ENCODE data around the gene HEATR1.
"Not testable (repeated sequence)": the region's sequence is repeated elsewhere in the genome, so short reads cannot be mapped to it uniquely, and the experiment has no call there.

HEATR1 gene, protein sequence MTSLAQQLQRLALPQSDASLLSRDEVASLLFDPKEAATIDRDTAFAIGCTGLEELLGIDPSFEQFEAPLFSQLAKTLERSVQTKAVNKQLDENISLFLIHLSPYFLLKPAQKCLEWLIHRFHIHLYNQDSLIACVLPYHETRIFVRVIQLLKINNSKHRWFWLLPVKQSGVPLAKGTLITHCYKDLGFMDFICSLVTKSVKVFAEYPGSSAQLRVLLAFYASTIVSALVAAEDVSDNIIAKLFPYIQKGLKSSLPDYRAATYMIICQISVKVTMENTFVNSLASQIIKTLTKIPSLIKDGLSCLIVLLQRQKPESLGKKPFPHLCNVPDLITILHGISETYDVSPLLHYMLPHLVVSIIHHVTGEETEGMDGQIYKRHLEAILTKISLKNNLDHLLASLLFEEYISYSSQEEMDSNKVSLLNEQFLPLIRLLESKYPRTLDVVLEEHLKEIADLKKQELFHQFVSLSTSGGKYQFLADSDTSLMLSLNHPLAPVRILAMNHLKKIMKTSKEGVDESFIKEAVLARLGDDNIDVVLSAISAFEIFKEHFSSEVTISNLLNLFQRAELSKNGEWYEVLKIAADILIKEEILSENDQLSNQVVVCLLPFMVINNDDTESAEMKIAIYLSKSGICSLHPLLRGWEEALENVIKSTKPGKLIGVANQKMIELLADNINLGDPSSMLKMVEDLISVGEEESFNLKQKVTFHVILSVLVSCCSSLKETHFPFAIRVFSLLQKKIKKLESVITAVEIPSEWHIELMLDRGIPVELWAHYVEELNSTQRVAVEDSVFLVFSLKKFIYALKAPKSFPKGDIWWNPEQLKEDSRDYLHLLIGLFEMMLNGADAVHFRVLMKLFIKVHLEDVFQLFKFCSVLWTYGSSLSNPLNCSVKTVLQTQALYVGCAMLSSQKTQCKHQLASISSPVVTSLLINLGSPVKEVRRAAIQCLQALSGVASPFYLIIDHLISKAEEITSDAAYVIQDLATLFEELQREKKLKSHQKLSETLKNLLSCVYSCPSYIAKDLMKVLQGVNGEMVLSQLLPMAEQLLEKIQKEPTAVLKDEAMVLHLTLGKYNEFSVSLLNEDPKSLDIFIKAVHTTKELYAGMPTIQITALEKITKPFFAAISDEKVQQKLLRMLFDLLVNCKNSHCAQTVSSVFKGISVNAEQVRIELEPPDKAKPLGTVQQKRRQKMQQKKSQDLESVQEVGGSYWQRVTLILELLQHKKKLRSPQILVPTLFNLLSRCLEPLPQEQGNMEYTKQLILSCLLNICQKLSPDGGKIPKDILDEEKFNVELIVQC (N-terminal part only)

DNA sequence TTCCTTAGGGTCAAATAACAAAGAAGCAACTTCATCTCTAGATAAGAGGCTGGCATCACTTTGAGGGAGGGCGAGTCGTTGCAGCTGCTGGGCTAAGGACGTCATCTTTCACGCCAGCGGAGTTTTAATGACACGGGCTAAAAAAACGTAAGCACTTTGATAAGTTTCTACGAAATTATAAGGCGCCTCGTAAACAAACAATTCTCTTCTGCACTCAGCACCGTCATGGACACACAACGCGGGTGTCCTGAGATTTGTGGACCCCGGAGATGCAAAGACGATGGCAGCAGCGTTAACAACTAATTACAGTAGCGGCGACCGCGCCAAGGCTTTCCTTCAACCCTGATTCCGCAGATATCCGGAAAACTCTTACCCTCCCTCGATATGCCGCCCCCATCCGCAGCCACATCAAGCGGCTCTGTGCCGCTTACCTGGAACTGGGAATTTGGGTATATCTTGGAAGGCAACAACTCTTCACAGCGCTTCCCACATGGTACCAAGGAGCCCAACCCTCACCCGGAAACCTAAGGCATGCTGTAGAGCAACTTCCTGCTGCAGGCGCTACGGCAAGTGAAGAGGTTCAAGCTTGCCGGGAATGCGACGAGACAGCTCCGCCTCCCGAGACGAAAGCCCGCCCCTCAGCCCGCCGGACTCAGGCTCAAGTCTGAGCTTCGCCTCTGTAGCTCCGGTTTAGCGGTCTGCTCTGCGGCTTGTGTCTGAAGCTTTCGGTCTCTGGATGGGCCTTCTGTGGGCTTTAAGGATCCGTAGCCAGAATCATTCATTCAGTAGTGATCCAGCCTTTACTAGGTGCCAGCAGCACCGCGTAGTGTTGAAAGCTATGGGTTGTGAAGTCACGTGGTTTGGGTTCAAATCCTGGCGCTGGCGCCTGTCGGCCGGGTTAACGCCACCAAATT, at the start of gene HEATR1:
HEATR1 (minus strand) TSS at position 526 of the 914 bp plus-strand sequence; CDS start at position 105, 421 bp downstream.
- DNase-seq, result peak; percentile 87

DNA sequence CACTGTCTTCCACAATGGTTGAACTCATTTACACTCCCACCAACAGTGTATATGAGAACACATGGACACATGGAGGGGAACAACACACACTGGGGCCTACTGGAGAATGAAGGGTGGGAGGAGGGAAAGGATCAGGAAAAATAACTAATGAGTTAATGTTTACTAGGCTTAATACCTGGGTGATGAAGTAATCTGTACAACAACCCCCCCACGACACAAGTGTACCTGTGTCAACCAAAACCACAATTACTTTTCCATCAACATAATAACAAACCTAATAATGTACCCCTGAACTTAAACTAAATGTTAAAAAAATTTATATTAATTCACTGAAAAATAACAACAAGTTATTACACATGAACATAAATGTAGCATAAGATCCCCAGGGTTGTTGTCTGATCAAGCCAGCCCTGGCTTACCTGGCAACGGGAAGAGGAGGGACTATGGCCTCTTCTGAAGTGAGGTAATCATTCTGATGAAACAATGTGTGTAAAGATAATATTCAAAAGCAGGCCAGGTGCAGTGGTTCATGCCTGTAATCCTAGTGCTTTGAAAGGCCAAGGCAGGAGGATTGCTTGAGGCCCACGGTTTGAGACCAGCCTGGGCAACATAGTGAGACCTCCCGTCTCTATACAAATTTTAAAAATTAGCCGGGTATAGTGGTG, 40.8 kb upstream of the HEATR1 start:
- DNase-seq, result no peak

DNA sequence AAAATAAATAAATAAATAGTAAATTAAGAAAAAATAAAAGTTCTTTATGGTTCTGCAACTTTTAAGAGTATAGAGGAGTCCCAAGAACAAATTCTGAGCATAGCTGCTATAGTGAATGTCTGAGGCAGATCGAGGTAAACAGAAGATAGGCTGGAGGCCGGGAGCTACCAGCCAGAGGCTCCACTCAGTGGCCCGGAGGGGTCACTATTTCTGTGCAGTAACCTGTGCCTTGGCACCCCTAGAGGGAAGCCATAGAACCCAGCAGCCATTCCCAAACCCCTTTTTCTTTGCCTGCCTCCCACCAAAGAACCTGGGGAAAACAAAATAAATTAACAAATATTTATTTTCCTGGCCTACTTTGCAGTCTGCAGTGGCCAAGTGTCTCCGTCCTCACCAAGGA, 38.4 kb upstream of the HEATR1 start:
- no peak for DNase-seq

DNA sequence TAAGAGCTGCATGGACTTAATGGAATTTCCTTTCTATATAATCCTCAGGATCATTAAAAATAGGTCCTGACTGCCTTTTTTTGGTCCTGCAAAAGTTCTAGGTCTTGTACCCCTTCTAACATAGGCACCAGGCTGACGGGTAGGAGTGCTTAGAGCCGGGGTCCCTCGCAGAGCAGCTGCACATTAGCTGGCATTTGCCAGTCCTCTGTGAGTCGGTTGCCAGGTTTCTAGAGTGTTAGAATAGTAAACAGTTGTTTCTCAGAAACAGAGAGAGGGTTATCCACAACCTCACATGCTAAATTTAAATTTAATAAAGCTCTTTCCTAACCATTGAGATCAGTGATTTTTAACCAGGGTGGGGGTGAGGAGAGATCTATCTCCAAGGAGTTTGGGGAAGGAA, 35.4 kb upstream of the HEATR1 start:
- no peak for DNase-seq

DNA sequence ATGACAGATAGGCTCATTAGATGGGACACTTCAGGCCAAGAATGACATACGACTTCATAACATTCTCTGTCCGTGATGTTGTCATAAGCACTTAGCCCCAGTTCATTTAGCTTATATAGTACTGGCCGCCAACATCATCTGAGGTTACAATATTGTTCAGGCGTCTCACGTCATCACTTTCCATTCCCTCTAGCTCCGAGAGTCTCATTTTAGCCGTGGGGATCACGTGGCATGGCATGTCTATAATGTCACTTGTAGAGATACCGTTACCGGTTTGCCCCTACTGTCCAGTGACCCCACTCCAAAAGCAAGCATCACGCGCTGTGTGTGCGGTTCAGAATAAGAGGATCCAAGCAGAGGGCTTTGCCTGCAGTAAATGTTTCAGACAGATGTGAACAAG, 34.6 kb upstream of the HEATR1 start:
- DNase-seq, result no peak

DNA sequence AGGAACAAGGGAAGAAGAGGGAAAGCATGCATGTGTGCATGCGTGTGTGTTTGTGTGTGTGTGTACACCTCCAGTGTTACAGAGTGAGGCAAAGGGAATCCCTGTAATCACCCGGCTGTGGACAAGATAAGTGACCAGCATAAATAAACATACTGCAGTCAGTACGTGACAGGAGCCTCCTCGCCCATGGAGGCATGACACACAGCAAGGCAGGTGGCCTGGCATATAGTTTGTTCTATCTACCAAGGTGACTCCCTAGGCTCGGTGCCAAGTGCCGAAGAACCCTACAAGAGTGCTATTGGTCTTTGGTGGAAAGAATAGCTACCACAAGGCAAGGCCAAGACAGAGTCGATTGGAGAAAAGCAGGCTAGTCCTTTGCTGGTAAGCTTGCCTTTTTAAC, 31.7 kb upstream of the HEATR1 start:
- DNase-seq, result no peak

DNA sequence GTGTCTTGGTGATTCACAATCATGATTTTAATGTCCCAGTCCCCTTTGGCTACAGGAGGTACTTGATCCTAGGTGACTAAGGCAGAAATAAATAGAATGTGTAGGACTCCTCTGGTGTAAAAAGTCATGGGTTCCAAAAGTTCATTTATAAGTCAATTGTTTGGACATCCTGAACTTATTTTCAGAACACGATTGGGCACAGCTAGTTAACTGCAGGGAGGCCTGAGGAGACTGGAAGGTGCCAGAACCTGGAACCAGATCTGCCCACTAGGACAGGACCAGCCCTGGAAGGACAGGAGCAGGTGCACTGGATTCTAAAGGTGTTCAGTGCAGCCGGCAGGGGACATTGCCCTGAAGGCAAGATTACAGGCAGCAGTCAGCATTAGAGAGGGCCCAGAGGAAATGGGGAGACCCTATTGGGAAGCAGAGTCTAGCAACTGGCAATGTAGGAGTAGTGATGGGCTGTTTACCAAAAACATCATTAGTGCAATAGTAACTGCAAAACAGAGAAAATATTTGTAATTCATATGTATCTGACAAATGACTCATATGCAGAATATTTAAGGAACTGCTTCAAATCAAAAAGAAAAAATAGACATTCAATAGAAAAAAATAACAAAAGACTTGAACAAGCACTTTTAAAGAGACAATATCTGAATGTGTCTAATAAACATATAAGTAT, 23.6 kb upstream of the HEATR1 start:
- no peak for DNase-seq

DNA sequence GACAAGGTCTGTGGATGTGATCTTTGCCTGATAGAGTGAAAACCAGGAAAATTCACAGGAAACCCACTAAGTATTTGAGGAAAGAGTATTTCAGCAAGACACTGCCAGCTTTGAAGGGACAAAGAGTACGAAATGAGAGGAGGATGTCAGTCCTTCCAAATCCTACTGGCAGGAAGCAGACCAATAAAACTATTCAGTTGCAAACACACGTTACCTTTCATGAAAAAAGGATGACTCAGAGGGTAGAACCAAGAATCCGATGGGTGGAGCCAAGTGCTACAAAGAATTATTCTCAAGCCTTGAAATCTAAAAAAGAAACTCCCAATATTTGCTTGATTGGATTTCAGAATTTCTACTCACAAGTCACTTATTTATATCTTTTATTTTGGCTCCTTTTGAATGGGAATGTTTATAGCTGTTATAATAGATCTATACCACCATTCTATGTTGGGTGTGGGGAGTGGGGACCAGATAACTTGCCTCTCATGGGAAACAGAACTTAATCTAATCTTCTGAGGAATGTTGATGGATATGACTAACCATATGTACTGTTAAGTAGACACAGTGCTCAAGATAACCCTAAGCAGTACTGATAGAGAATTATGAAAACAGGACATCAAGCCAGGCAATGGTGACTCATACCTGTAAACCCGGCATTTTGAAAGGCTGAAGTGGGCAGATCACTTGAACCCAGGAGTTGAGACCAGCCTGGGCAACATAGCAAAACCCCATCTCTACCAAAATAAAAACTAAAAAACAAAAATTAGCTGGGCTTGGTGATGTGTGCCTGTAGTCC, 19.3 kb upstream of the HEATR1 start:
- no peak for DNase-seq

DNA sequence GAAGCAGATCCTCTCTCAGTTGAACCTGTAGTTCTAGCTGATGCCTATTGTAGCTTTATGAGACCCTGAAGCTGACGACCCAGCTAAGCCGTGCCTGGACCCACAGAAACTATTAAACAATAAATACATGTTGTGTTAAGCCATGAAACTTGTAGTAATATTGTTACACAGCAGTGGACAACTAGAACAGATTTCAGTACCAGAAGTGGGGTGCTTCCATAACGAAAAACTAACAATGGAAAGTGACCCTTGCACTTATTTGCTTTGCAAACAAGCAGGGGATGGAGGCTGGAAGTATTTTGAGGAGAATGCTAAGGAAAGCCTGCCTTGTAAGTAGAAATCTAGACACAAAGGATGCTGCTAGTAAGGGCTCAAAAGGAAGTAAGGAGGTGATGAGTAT, 18.1 kb upstream of the HEATR1 start:
- DNase-seq, result no peak

DNA sequence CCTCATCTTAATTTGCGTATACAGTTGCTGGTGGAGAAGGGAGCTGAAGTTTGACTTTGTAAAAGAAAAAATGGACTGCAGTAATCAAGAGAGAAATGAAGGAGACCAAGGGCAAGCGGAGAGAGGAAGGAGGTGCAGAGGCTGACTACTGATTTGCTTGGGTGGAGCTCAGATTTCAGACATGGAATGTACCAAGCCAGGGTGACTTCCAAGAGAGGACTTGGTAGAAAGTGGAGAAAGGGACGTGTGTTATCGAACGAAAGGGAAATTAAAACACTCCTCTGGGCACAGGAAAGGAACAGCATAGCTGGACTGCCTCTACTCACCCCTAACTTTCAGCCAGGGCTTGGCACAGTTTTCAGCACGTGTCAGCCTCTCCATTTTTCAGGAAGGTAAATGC, 15.1 kb upstream of the HEATR1 start:
- DNase-seq, result no peak

DNA sequence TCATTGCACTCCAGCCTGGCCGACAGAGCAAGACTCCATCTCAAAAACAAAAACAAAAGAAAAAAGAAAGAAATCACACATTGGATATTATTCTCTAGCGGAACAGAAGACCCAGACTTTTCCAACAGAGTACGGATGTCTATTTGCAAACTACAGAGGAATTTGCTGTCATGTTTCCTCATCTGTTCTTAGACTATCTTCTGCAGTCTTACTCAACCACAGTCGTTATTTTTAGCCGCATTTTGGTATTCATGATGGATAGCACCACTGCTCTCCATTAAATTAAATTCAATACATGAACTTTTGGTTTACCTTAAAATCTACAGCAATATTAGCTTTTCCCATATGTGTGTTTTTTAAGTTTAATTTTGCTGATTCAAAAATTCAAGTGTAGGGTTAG, 14.2 kb upstream of the HEATR1 start:
- DNase-seq, result no peak

DNA sequence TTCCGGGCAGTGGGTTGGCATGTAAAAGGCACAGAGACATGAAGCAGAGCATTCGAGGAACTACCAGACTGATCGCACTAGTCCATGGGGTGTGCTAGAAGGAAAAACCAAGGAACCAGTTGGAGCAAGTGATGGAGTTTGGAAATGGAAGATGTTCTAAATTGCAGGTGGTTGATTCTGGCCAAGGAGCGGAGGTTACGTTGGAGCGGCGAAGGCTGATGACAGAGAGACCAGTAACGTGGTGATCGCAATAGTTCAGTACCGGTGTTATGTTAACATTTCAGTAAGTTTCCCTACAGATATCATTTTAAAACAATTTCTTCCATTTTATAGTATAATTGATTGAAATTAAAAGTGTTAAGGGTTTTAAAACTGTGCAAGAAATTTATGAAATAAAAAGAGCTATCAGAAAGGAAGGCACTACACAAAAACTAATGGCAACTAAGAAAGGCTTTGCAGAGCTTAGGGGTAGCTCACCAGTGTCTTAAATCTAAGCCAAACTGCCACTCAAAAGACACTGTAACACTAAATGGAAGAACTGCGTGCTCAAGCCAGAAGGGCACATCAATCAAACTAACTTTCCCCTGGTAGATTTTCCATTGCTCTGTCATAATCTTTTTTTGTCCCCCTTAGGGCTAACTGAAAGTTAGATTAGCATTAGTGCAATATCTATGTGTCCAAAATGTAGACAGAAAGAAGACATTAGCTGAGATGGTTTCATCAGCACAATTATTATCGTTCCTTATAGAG, 11.3 kb upstream of the HEATR1 start:
- DNase-seq, result no peak

DNA sequence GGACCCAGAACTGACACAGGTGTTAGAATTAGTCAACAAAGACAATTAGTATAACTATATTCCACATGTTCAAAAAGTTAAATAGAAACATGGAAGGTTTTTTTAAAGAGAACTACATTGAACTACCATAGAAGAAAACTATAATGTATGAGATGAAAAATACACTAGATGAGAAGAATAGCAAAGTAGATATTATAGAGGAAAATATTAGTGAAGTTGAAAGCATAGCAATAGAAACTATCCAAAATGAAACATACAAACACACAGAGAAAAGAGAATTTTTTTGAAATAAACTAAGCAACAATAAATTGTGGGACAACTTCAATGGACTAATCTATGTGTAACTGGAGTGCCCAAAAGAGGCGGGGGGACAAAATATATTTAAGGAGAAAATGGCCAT, 8.0 kb upstream of the HEATR1 start:
- no peak for DNase-seq

DNA sequence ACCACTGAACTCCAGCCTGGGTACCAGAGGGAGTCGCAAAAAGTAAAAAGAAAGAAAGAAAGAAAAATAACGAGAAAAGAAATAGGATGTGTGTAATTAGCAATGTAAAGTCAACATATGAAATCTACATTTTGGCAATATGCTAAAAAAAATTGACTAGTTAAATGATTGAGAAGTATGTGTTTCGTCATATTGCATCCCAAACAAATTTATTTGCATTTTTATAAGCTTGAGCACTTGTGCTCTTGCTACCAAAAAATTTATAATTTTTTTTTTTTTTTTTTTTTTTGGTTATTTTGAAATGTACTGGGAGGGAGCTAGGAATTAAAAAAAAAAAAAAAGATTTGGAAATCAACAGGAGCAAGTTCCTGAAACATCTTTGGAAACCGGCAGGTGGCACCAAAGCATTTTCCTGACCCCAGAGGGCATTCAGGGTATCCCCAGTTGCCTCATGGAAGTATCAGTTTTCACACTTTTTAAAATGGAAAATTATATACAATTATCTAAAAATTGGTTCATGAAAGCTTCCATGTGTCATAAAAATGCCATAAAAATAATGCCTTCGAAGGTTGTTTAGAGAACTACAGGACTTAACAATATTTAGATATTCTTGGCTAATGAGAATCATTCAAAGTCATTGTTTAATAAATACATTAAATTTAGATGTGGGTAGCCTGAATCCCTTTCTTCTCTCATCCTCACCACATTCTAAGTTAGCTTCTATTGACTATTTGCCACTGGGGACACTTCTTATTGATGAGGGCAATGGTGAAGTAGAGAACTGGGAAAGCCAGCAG, 4.8 kb upstream of the HEATR1 start:
- DNase-seq, result no peak

DNA sequence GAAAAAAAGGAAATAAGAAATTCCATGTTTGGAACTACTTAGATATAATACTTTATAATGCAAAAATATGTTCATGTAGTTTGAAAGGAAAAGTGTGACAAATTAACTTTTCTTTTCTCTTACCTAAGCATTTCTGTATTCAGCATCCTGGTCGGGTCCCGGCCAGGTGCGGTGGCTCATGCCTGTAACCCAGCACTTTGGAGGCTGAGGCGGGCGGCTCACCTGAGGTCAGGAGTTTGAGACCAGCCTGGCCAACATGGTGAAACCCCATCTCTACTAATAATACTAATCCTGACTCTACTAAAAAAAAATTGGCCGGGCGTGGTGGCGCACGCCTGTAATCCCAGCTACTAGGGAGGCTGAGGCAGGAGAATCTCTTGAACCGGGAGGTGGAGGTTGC, 3.3 kb upstream of the HEATR1 start:
- DNase-seq, result not testable (repeated sequence)

DNA sequence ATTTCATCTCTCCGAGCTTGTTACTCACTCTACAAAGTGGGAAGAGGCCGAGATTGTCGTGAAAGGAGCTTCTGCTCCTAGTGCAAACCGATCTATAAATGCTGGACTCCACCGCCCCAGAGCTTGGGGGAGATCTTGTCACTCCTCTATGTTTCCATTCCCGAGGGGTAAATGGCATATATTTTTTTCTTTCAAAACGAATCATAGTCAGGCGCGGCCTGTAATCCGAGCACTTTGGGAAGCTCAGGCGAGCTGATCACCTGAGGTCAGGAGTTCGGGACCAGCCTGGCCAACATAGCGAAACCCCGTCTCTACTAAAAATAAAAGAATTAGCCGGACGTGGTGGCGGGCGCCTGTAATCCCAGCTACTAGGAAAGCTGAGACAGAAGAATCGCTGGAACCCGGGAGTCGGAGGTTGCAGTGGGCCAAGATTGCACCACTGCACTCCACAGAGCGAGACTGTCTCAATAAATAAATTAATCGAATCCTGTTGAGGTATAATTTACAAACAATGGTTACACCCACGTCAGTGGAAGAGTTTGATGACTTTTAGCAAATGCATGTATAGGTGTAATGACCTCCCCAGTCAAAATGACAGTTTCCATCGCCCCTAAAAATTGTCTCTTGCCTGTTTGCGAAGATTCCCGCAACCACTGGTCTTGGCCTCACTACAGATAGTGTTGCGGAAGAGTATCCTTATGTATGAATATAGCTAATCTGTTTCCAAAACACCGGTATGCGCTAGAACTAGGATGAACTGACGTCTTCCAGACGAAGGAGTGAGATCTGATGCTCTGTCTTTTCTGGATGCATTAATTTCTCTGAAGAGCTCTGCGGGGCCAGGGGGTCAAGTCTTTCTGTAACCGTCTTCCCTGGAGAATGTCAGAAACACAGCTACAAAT, 840 bp upstream of the HEATR1 start:
- no peak for DNase-seq

DNA sequence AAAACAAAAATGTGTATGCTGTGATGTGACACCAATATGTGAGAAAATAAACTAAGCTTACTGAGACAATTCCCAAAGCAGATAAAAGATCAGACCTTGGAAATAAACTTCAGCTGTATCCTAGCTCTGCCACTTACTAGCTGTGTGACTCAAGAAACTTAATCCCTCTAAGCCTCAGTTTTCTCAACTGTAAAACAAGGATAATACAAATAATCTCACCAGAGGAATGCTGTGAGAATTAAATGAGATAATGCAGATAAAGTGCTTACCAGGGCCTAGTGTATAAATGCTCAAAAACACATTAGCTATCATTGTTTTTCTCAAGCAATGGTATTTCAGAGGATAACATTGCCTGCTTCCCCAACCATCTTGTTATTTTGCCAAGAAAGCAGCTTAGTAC, 2.1 kb downstream of the HEATR1 start:
- no peak for DNase-seq

Measured in CD4-positive, alpha-beta T cell treated with Interleukin-4 for 4 hours (primary cell).